ENCODE results near the gene UCHL5.

GRCh38 chr1:192968323-192968722, 90.8 kb downstream of the UCHL5 start:
- TF ChIP-seq ATF2 (tag by site-specific recombination; IDR thresholded peaks at IDR 0.05; ENCODE audit: low read depth) (no peak), ZNF274 (IDR thresholded peaks at IDR 0.05; ENCODE audit: low read length) (no peak), ZNF274 (tag by site-specific recombination; IDR thresholded peaks at IDR 0.05; ENCODE audit: borderline replicate concordance) (no peak), CTCF (tag by site-specific recombination; IDR thresholded peaks at IDR 0.05) (no peak), KLF10 (tag by site-specific recombination; IDR thresholded peaks at IDR 0.05) (no peak), ZNF580 (tag by site-specific recombination; IDR thresholded peaks at IDR 0.05) (no peak), TSHZ1 (tag by site-specific recombination; IDR thresholded peaks at IDR 0.05; ENCODE audit: borderline replicate concordance) (no peak), SP2 (tag by site-specific recombination; IDR thresholded peaks at IDR 0.05) (no peak), ZNF664 (tag by site-specific recombination; IDR thresholded peaks at IDR 0.05) (no peak), ZNF214 (tag by site-specific recombination; IDR thresholded peaks at IDR 0.05; ENCODE audit: borderline replicate concordance) (no peak)
